Epithelial cell of esophagus (primary cell): ENCODE data around the gene ARF6.

Experiments
- DNase-seq: peaks from one replicate; pipeline ENCODE4 v3.0.0; 2010; ENCODE audit warnings: low read depth
- H3K4me3 ChIP-seq: 2 replicates; pipeline ENCODE4 v1.5.1; 2011; ENCODE audit warnings: mild to moderate bottlenecking, low read length, control low read depth
- CTCF ChIP-seq: IDR thresholded peaks from 2 replicates; pipeline ENCODE4 v1.5.1; 2011; ENCODE audit warnings: low read depth, mild to moderate bottlenecking, low read length, control low read depth, inconsistent platforms; ENCODE audit not compliant: insufficient read depth; ENCODE audit errors: missing control alignments

Gene ARF6

GRCh38 chr14:49942090-49942489, 49.2 kb downstream of the ARF6 start:
- no peak for DNase-seq
- H3K4me3 ChIP-seq: no peak overlapping the region
- no peak for TF ChIP-seq CTCF

GRCh38 chr14:49944501-49944900, 51.6 kb downstream of the ARF6 start:
- no peak overlapping the region for H3K4me3 ChIP-seq
- no peak for TF ChIP-seq CTCF
- no peak for DNase-seq

- H3K4me3 ChIP-seq: no peak overlapping the region
- no peak for TF ChIP-seq CTCF
- DNase-seq: no peak
Observed at GRCh38 chr14:49945448-49946319, 52.8 kb downstream of the ARF6 start.
